ENCODE measurements around the gene NPR2.

The NPR2 gene

DNA sequence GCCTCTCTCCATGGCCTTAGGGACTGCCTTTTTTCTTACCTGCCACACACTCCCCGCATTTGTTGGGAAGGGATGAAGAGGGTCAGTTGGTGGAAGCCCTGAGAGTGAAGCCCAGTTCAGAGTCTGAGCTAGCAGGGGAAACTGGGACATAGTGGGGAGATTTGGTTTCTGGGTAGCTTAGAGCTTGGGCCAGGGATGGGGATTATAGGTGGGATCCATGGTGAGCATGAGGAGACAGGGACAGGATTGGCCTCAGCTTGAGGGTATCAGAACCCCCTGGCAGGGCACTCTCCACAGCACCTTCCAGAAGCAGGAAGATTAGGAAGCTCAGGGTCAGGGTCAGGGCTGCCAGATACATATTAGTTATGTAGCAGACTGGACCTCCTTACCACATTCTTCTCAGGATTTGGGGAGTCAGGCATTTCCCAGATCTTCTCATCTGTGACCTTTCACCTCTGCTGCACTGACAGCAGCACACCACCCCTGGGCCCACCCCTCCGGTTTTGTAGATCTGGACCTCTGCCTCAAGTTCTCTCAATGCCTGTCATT lies 61.0 kb downstream of the NPR2 start:
- no peak overlapping the region for H3K4me3 ChIP-seq (replicated peaks; ENCODE audit: low read depth, low read length)
- TF ChIP-seq, protein P1, sequence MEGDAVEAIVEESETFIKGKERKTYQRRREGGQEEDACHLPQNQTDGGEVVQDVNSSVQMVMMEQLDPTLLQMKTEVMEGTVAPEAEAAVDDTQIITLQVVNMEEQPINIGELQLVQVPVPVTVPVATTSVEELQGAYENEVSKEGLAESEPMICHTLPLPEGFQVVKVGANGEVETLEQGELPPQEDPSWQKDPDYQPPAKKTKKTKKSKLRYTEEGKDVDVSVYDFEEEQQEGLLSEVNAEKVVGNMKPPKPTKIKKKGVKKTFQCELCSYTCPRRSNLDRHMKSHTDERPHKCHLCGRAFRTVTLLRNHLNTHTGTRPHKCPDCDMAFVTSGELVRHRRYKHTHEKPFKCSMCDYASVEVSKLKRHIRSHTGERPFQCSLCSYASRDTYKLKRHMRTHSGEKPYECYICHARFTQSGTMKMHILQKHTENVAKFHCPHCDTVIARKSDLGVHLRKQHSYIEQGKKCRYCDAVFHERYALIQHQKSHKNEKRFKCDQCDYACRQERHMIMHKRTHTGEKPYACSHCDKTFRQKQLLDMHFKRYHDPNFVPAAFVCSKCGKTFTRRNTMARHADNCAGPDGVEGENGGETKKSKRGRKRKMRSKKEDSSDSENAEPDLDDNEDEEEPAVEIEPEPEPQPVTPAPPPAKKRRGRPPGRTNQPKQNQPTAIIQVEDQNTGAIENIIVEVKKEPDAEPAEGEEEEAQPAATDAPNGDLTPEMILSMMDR (IDR thresholded peaks at IDR 0.05; ENCODE audit: low read length, missing control alignments), result no peak
- DNase-seq (ENCODE audit: low read depth), result no peak

DNA sequence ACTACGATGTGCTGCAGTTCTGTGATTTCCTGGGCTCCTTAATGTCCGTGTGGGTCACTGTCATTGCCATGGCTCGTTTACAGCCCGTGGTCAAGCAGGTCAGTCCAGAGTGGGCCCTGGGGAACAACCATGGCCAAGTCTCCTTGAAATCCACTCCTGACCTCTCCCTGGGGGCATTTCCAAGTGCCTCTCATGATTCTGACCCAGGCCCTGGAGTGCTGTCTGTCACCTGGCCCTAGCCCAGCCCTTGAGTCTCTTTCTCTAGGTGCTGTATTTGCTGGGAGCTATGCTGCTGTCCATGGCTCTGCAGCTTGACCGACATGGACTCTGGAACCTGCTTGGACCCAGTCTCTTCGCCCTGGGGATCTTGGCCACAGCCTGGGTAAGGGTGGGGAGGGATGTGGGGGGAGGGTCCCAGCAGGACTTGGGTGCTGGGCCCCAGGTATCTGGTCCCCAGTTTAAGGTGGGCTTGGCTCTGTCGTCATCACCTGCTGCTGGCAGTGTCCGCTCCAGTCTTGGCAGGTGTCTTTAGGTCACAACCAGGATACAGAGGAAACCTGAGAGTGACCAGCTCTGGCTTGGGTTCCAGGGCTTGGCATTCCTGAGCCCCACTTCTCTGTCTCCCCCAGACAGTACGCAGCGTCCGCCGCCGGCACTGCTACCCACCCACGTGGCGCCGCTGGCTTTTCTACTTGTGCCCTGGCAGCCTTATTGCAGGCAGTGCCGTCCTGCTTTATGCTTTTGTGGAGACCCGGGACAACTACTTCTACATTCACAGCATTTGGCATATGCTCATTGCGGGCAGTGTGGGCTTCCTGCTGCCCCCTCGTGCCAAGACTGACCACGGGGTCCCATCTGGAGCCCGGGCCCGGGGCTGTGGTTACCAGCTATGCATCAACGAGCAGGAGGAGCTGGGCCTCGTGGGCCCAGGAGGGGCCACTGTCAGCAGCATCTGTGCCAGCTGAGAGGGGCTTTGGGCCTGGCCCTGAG lies 61.8 kb downstream of the NPR2 start:
- DNase-seq (ENCODE audit: low read depth), result no peak
- H3K4me3 ChIP-seq (replicated peaks; ENCODE audit: low read depth, low read length), result no peak overlapping the region
- TF ChIP-seq, protein P1 (IDR thresholded peaks at IDR 0.05; ENCODE audit: low read length, missing control alignments), result no peak

DNA sequence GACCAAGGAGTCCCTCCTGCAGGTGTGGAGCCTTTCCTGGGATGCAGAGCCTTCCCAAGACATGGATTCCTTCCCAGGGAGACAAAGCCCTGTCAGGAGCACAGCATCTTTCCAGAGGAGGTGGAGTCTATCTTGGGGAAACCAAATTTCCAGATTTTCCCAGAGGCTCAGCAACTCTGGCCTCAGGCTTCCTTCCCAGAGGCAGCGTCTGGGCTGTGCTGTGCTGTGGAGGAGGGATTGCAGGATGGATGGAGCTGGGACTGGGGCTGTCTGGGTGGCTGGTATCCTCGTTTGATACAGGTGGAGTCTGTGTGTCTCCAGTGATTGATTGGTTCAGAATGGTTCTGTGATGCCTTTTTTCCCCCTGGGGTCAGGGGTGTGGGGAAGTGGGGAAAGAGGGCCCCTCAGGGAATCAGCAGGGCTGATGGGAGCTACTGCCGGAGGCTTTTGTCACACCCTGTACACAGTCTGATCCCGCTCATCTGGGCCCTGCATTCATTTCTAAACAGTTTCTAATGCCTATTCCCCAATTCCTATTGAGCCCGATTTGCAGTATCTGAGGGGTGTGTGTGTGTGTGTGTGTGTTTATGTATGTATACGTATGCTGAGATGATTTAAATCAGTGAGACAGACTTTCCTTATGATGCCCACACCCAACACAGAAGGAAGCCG lies 62.8 kb downstream of the NPR2 start:
- TF ChIP-seq, protein P1 (IDR thresholded peaks at IDR 0.05; ENCODE audit: low read length, missing control alignments), result no peak
- no peak for DNase-seq (ENCODE audit: low read depth)
- no peak overlapping the region for H3K4me3 ChIP-seq (replicated peaks; ENCODE audit: low read depth, low read length)

DNA sequence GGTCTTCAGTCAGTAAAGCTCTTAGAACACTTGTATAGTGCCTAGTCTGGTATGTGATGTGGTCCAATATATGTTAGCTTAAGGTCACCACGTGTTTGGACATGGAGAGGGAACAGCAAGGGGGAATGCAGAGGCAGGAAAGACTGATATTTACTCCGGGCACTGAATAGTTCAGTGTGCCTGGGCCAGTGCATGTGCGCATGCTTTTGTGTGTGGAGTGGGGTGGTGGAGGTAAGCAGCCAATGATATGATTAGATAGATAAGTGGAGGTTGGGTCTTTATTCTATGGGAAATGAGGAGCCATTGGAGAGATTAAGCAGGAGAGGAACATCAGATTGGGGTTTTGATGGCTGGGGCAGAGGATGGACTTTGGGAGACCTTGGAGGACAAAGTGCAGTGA lies 64.8 kb downstream of the NPR2 start:
- no peak overlapping the region for H3K4me3 ChIP-seq (replicated peaks; ENCODE audit: low read depth, low read length)
- DNase-seq (ENCODE audit: low read depth), result no peak
- TF ChIP-seq, protein P1 (IDR thresholded peaks at IDR 0.05; ENCODE audit: low read length, missing control alignments), result no peak

DNA sequence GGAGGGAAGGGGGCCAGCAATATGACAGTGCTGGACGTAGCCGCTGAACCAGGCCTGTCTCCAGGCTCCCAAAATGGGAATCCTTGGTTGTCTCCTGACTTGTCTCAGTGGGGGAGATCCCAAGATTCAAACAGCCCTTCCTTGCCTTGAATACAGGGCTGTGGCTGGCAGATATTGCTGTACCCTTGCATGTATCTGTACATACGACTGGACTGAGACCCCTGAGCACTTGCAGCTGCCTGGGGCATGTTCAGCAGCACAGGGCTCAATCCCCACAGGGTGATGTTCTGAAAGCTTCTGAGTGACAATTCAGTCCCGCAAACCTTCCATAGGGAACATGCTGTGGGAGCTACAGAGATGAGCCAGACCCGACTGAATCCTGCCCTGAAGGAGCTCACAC lies 65.5 kb downstream of the NPR2 start:
- no peak for DNase-seq (ENCODE audit: low read depth)
- TF ChIP-seq, protein P1 (IDR thresholded peaks at IDR 0.05; ENCODE audit: low read length, missing control alignments), result no peak
- no peak overlapping the region for H3K4me3 ChIP-seq (replicated peaks; ENCODE audit: low read depth, low read length)

DNA sequence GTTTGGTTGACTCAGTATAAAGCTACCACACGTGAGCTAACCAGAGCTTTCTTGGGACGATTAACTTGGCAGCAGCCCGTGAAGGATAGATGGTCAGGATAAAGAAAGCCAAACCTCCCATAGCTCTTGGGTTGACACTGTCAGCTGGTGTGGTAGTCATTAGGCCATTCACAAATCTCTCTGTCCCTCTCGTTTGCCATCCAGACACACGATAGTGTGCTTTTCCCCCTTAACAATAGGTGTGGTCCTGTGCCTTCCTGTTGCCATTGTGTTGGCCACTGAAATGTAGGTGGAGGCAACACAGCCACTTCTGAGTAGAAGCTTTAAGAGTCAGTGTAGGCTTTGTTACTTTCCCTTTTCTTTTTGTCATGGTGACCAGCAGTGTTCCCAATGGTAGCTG lies 67.1 kb downstream of the NPR2 start:
- no peak overlapping the region for H3K4me3 ChIP-seq (replicated peaks; ENCODE audit: low read depth, low read length)
- DNase-seq (ENCODE audit: low read depth), result no peak
- TF ChIP-seq, protein P1 (IDR thresholded peaks at IDR 0.05; ENCODE audit: low read length, missing control alignments), result no peak

All from fibroblast of pulmonary artery (primary cell).